HUDEP-2 (cell line): Measurements from ENCODE around the gene IL22RA1.

Experiments used
- DNase-seq, 76 experiments: peaks; one replicate each; lab custom pipeline; 2025; ENCODE audit not compliant: unreplicated experiment in 76 of 76; lab: John Stamatoyannopoulos, UW

The IL22RA1 gene

GRCh38 chr1:24117722-24118409 lies 25.1 kb downstream of the IL22RA1 start:
- DNase-seq: no peak

DNA sequence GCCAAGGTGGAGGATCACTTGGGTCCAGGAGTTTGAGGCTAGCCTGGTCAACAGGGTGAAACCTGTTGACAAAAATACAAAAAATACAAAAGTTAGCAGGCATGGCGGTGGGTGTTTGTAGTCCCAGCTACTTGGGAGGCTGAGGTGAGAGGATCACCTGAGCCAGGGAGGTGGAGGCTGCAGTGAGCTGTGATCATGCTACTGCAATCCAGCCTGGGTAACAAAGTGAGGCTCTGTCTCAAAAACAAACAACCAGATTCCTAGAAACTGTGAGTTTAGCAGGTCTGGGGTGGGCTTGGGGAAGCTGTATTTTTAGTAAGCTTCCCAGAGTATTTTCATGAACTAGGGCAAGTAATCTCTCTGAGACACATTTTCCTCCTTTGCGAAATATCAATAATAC lies 25.8 kb downstream of the IL22RA1 start:
- DNase-seq: no peak

DNA sequence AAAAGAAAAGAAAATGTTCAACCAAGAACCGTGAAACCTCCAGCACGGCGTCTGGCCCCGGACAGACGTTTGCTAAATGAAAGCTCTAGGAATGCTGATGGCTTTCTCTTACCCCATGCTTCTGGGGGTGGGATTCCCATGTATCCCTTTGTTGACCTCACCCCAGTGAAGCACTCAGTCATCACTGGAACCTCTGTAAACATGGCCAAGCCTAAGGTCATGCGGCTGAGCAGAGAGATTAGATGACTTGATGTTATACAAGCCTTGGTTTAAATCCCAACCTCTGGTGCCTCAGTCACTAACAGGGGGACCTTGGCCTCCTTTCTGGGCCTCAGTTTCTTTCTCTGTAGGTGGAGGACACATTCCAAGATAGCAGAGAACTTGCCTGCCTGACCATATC lies 28.2 kb downstream of the IL22RA1 start:
- DNase-seq: no peak

- no peak for DNase-seq
These were observed 29.3 kb downstream of the IL22RA1 start for GRCh38 chr1:24113641-24114033.

DNA sequence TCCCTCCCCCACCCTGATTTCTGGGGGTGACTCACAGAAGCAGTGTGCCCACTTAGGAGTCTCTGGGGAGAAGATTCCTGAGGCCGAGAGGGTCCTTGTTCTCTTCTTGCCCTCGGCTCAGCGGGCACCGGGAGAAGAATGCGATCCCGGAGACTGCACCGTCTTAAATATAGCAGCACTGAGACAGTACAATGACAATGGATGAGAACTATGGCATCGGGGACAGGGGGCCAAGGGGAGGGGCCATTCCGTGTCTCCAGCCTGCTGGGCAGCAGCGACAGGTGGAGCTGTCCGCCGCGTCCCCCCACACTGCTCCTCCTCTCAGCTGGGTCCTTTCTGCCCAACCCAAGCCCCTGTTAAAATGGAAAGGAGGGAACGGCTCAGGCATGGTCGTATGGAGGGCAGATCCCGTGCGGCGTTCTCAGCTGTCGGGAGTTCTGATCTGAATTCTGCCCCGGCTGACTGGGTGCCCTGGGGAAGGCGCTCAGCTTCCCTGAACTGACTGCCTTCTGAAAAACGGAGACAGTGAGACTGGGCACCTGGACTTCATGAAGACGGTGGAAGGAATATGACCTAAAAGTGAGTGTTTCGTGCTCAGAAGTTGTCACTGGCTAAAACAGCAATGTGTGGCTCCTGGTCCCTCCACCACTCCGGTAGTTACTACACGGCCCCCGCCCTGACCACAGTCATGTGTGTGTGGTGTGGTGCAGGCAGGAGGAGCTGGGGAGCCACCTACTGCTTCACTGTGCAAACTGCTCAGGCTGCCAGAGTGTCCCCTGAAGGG lies 30.8 kb downstream of the IL22RA1 start, which contains the start of gene MYOM3:
Gene MYOM3 (minus strand): TSS at position 140 of the 784 bp plus-strand sequence. CDS start 3,499 bp downstream, outside the sequence.
- peak in 59 of 76 experiments; percentile 4 to 74 (median 33) for DNase-seq

- DNase-seq: no peak
These were observed 31.5 kb downstream of the IL22RA1 start for GRCh38 chr1:24111262-24111995.

DNA sequence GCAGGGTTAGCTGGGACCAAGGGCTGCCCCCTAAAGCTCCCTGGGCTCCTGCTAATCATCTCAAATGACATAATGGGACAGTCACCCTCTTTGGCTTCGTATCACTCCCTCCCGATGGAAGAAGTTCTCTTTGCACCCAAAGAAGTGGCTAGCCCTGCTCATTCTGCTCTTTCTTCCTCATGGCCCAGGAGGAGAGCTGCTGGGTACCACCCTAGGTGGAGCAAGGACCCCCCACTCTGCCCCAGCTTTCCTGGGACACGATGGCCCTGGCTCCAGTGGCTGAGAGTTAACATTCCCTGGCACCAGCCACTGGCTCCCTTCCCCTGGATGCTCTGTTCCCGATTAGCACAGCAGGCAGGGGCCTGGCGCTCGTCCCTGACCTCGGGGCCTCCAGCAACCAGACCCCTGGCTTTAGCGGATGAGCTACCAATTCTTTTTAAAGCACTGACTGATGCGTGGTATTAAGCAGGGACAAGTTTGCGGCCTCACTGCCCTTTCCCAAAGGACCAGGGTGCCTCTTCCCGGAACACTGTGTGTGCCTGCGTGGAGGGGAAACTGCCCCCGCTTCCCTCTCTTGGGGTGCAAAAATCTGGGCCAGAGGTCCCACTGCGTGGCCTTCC lies 32.2 kb downstream of the IL22RA1 start:
- DNase-seq: no peak

DNA sequence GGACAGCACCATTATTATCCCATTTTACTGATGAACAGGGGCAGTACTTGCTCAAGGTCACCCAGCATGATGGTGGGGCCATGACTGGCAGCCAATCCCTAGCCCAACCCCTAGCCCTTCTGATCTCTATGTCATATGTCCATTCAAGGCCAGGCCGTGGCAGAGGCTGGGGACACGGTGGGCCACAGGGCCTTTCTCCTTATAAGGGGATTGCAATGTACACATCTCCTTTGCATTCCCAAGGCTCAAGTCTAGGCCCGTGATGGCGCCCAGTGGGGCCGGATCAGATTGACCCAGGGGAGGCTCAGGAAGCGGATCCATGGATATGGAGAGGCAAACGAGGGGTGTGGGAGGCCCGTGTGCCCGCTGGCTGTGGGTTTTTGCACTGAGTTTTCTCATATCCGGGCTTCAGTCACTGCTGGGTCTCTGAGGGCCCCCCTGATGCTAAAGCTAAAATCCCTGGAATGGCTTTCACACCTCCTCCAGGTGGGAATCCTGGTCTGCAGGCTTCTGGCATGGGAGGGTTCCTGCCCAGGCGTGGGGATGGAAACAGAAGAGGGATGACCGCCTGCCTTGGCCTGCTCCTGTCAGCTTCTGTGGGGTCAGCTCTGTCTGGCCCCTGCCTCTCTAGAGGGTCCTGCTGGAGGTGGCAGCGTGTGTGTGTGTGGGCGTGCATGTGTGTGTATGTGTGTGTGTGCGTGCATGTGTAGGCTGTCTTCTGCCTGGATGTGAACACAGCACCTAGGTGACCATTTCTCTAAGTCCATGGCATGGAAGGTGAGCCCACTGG lies 33.1 kb downstream of the IL22RA1 start:
- DNase-seq: no peak

DNA sequence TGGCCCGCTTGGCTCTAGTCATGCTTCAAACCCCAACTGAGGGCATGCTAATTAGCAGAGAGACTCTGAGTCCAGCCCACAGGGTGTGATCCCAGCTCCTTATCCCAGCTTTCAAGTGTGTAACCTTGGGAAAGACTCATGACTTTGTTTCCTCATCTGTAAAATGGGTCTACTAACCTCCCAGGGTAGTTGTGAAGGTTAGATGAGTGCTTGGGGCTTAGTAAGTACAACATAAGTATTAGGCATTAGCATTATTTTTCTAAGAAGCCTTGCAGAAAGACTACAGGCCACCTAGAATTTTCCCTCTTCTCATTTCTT lies 33.8 kb downstream of the IL22RA1 start:
- DNase-seq: no peak

GRCh38 chr1:24108334-24109165 lies 34.4 kb downstream of the IL22RA1 start:
- DNase-seq: peak in 1 of 76 experiments; percentile 10

DNA sequence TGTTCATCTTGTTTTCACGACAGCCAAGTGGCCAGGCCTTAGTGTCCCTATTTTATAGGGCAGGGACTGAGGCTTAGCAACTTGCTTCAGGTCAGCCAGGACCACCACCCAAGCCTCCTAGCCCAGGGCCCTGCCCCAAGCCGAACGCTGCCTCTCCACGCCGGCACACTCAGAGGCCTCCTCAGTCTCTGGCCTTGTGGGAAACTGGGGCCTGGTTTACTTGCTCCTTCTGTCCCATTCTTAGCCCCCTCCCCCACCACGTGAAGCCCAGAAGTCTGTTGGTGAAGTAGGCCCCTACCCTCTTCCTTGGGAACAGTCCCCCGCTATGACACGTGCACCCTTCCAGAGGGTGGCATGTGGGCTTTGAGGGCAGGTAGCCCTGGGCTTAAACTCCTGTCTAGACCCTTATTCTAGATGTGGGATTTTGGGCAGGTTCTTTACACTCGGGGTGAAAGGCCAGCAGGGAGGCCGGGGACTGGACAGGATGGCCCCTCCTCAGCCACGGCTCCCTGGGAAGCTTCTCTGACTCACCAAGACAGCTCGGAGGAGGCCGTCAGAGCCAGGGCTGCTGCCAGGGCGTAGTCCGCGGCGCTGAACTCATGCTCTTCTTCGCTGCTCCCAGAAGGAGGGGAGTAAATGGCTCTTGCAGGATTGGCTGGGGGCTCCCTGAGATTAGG lies 35.3 kb downstream of the IL22RA1 start:
- no peak for DNase-seq

DNA sequence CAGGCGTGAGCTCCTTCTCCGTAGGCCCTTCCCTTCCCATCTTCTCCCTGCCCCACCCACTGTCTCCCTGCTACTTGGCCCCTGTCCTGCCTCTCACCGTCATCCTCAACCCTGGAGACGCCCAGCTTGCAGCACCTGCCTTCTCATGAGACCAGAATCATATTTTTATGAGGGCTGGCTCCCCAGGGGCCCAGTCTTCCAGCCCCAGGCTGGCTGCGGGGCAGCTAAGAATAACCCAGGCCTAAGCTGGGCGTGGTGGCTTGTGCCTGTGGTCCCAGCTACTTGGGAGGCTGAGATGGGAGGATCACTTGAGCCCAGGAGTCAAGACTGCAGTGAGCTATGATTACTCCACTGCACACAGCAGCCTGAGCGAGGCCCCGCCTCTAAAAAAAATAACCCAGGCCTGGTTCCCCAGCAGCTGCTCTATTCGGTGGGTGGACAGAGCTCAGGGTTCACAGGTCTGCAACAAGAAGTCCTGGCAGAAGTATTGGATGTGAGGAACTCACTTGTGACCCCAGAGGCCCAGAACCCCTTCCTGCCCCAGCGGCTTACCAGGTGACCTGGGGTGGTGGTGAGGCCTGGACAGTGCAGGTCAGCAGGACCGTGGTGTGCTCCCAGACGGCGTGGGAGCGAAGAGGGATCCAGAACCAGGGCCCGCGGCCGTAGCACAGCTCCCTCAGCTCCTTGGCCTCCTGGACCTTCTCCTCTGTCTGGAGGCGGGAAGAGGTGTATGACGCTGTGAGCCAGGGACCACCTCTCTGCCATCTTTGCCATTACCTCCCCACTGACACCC lies 37.4 kb downstream of the IL22RA1 start:
- DNase-seq: no peak

DNA sequence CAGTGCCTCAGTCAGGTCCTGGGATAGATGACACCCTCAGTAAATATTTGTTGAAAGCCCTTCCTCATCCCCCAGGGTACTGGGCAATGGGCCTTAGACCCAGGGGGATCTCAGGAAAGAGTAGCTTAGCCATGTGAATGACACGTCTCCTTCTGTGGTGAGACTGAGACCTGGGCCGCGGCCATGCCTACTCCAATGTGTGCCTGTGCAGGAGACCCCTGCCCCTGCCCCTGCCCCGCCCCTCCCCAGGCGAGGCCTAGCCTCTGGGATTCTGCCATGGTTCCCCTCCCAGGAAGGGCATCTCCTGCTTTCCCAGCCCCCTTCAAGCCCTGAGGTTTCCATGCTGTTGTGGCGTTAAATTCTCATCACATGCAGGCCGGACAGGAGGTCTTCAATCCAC lies 38.1 kb downstream of the IL22RA1 start:
- no peak for DNase-seq

DNA sequence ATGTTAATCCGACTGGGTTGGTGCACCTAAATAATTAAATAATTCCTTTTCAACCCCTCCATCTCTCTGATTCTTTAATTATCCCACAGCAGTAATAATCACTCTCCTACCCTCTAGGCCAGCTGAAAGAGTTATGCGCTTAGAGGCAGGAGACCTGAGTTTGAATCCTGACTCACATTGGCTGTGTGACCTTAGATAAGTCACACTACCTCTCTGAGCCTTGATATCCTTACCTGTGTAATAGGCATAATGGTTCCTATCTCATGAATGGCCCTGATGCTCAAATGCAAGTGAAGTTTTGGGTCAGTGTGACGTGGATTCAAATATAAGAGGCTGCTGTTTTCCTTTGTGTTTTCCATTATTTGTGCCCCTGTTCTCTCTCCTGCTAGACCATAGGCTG lies 39.1 kb downstream of the IL22RA1 start:
- DNase-seq: no peak

GRCh38 chr1:24103408-24103807 lies 39.5 kb downstream of the IL22RA1 start:
- DNase-seq: no peak

DNA sequence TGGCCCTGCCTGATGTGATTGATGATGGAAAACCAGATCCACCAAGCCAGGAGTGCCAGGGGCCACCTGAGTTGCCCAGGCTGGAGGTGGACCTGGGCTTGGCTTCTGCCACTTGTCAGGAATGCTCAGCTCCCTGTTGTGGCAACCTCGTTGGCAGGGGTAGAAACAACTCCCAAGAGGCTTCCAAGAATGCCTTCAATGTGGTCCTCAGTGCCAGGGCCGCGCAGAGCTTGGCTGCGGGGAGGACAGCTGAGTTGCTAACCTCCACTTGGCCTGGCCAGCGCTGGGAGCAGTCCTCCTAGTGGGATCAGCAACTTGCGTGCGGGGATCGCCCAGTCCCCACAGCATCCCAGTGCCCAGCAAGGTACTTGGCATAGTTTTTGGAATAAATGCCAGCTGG lies 40.0 kb downstream of the IL22RA1 start:
- DNase-seq: no peak

- no peak for DNase-seq
These were observed 40.9 kb downstream of the IL22RA1 start for GRCh38 chr1:24101796-24102586.
